Fibroblast of lung (primary cell): ENCODE data around the gene SLC38A10. TPM values are rescaled to one million over a fixed set of nuclear protein-coding genes. Genes with fewer than 3 reads are reported as not detected.

Source experiments
- DNase-seq, 2 donors: peaks; one replicate each; pipeline versions ENCODE4 v3.0.0 to v3.0.0-alpha.2; 2010; ENCODE audit warnings: low read depth in 2 of 2
- H2AFZ ChIP-seq: 2 replicates; pipeline ENCODE4 v1.5.1; 2012; ENCODE audit warnings: low read length, control low read depth, inconsistent platforms
- H3K27ac ChIP-seq: 2 replicates; pipeline ENCODE4 v1.5.1; 2011; ENCODE audit warnings: low read length, control low read depth; ENCODE audit not compliant: insufficient read depth
- H3K27me3 ChIP-seq: 2 replicates; pipeline ENCODE4 v1.5.1; 2011; ENCODE audit warnings: mild to moderate bottlenecking, low read length; ENCODE audit not compliant: control insufficient read depth, insufficient read depth
- H3K36me3 ChIP-seq: 2 replicates; pipeline ENCODE4 v1.5.1; 2011; ENCODE audit warnings: low read length; ENCODE audit not compliant: control insufficient read depth, insufficient read depth
- H3K4me1 ChIP-seq: 2 replicates; pipeline ENCODE4 v1.5.1; 2011; ENCODE audit warnings: low read length; ENCODE audit not compliant: control insufficient read depth, insufficient read depth; ENCODE audit errors: extremely low read depth
- H3K4me2 ChIP-seq: 2 replicates; pipeline ENCODE4 v1.5.1; 2011; ENCODE audit warnings: low read length, control low read depth; ENCODE audit not compliant: insufficient read depth; ENCODE audit errors: extremely low read depth
- H3K4me3 ChIP-seq, 4 experiments: fragments of 200-600 bp in 1 of 4; sonication (generic) in 1 of 4; replicated peaks in 1 of 4; 2 replicates each; pipeline ENCODE4 v1.5.1; 2011 to 2016; ENCODE audit warnings: low read length in 4 of 4, low read depth in 3 of 4, mild to moderate bottlenecking in 3 of 4, control low read depth in 2 of 4, inconsistent platforms in 1 of 4, mixed read lengths in 1 of 4; ENCODE audit not compliant: insufficient read depth in 1 of 4; ENCODE audit errors: control extremely low read depth in 1 of 4
- H3K79me2 ChIP-seq: 2 replicates; pipeline ENCODE4 v1.5.1; 2012; ENCODE audit warnings: mild to moderate bottlenecking, low read length, inconsistent platforms; ENCODE audit not compliant: control insufficient read depth, insufficient read depth
- H3K9ac ChIP-seq: 2 replicates; pipeline ENCODE4 v1.5.1; 2011; ENCODE audit warnings: mild to moderate bottlenecking, low read length, control low read depth; ENCODE audit not compliant: insufficient read depth
- H3K9me3 ChIP-seq: 2 replicates; pipeline ENCODE4 v1.5.1; 2012; ENCODE audit warnings: low read depth, low read length; ENCODE audit not compliant: control insufficient read depth, insufficient read depth
- H4K20me1 ChIP-seq: 2 replicates; pipeline ENCODE4 v1.5.1; 2011; ENCODE audit warnings: low read length; ENCODE audit not compliant: control insufficient read depth, insufficient read depth; ENCODE audit errors: extremely low read depth
- EZH2 ChIP-seq: IDR thresholded peaks from 2 replicates; pipeline ENCODE4 v1.5.1; 2012; ENCODE audit warnings: low read length, control low read depth, mild to moderate bottlenecking; ENCODE audit errors: missing control alignments
- polyA plus RNA-seq, 2 donors: library from polyadenylated mRNA; depleted of rRNA in 1 of 2; stranded (reverse) in 1 of 2; unstranded in 1 of 2; fragments of >200 nt; gene quantifications; 2 replicates each; pipeline ENCODE4 v1.2.1, GENCODE V29; 2011 to 2012; ENCODE audit warnings: missing spikeins in 1 of 2
- total RNA-seq: library from RNA; depleted of rRNA; stranded (reverse); fragments of >200 nt; gene quantifications from 2 replicates; pipeline ENCODE4 v1.2.1, GENCODE V29; 2014
- TF ChIP-seq, protein P1 (sequence below), 2 donors: IDR thresholded peaks in 1 of 2; conservative IDR thresholded peaks in 1 of 2; 1 replicate in 1 of 2; 2 replicates in 1 of 2; pipeline ENCODE4 v1.5.1; 2011 to 2012; ENCODE audit warnings: low read length in 2 of 2, control low read depth in 1 of 2, inconsistent platforms in 1 of 2, low read depth in 1 of 2, mild to moderate bottlenecking in 1 of 2

Gene SLC38A10
- total and polyA plus RNA-seq, 2 donors (not counting 1 experiment from before 2014, with no cell fraction given) = 23.6 to 53.2 TPM

DNA sequence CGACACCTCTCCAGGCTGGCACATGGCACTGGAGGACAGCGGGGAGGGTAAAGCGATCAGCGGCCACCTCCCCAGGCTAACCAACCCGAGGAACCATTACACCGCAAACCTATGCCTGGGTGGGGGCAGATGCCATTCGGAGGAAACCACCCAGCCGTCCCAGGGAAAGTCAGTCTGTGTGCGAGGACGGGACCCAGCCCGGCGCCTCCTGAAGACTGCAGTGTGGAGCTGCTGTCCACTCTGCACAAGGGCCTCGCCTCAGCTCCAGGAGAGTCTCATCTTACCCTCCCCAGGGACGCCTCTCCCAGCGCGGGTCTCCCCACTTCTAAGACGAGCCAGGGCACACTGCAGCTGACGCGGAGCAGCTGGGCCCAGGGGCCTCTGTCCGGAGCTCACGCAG lies 8.0 kb downstream of the SLC38A10 start:
- H3K4me2 ChIP-seq = no peak overlapping the region
- no peak for DNase-seq
- H3K79me2 ChIP-seq = peaks cover 31% of the 10 kb centered on the region
- H3K9me3 ChIP-seq = no peaks in the 10 kb centered on the region
- no peaks in the 10 kb centered on the region for H3K4me1 ChIP-seq
- H3K36me3 ChIP-seq = peaks cover 8% of the 10 kb centered on the region
- no peak overlapping the region for H3K4me3 ChIP-seq
- no peak overlapping the region for H2AFZ ChIP-seq
- H3K9ac ChIP-seq = no peak overlapping the region
- no peak overlapping the region for H3K27ac ChIP-seq
- H3K27me3 ChIP-seq = no peaks in the 10 kb centered on the region
- no peaks in the 10 kb centered on the region for H4K20me1 ChIP-seq
- TF ChIP-seq EZH2 = no peak
- TF ChIP-seq, protein P1, sequence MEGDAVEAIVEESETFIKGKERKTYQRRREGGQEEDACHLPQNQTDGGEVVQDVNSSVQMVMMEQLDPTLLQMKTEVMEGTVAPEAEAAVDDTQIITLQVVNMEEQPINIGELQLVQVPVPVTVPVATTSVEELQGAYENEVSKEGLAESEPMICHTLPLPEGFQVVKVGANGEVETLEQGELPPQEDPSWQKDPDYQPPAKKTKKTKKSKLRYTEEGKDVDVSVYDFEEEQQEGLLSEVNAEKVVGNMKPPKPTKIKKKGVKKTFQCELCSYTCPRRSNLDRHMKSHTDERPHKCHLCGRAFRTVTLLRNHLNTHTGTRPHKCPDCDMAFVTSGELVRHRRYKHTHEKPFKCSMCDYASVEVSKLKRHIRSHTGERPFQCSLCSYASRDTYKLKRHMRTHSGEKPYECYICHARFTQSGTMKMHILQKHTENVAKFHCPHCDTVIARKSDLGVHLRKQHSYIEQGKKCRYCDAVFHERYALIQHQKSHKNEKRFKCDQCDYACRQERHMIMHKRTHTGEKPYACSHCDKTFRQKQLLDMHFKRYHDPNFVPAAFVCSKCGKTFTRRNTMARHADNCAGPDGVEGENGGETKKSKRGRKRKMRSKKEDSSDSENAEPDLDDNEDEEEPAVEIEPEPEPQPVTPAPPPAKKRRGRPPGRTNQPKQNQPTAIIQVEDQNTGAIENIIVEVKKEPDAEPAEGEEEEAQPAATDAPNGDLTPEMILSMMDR (conservative IDR thresholded peaks at IDR 0.05 in 1 of 2, IDR thresholded peaks at IDR 0.05 in 1 of 2; ENCODE audit: low read depth in 1 of 2, low read length in 2 of 2) = no peak

DNA sequence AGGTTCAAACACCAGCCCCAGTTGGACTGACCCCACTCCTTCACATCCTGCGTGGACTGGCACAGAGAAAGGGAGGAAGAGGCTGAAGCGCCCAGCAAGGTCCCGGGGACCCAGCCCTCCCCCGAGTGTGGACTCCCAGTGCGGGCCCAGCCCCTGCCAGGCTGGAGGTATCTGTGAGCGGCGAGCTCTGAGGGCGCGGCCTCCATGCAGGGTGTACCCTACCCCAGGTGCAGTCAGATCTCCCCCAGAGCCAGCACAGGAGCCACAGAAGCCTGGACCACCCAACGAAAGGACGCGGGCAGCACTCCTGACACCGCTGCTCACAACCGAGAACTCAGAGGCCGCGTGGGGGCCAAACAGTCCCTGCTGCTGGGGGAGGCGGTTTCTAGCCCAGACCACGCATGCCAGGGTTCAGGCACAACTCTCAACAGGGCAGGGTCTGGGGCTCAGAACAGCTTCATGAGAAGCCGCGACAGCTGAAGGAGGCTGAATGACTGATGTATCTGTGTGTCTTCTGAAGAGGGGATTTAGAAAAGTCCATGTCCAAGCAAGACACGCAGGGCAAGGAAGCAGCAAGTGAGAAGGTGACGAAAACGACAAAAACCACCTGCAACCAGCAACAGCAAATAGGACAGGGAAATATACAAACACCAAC lies 8.5 kb downstream of the SLC38A10 start:
- DNase-seq = no peak
- H3K4me3 ChIP-seq = no peak overlapping the region
- H3K4me2 ChIP-seq = no peak overlapping the region
- no peaks in the 10 kb centered on the region for H3K4me1 ChIP-seq
- H3K27ac ChIP-seq = no peak overlapping the region
- H3K79me2 ChIP-seq = peaks cover 28% of the 10 kb centered on the region
- H3K9ac ChIP-seq = no peak overlapping the region
- H2AFZ ChIP-seq = no peak overlapping the region
- H3K9me3 ChIP-seq = no peaks in the 10 kb centered on the region
- TF ChIP-seq EZH2 = no peak
- TF ChIP-seq, protein P1 (conservative IDR thresholded peaks at IDR 0.05 in 1 of 2, IDR thresholded peaks at IDR 0.05 in 1 of 2; ENCODE audit: low read depth in 1 of 2, low read length in 2 of 2) = no peak
- no peaks in the 10 kb centered on the region for H4K20me1 ChIP-seq
- H3K36me3 ChIP-seq = peaks cover 12% of the 10 kb centered on the region
- H3K27me3 ChIP-seq = no peaks in the 10 kb centered on the region

DNA sequence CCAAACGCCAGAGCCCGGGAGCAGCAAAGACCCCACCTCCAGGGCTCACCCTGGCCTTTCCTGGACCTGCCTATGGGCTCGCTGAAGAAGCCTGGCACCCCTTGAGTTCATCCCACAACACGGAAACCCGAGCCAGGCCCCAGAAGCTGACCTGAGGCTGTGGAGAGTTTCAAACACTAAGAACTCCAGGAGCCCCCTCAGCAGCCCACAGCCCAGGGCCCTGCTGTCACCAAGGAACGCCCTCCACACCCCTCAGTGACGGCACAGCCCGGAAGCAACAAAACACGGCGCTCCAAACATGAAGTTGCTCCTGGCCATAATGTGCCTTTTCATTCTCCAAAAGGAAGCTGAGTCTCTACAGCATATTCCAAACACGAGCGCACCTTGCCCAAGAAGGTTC lies 9.2 kb downstream of the SLC38A10 start:
- H3K4me3 ChIP-seq = no peak overlapping the region
- H3K79me2 ChIP-seq = peaks cover 22% of the 10 kb centered on the region
- H3K9me3 ChIP-seq = no peaks in the 10 kb centered on the region
- DNase-seq = no peak
- H3K4me2 ChIP-seq = no peak overlapping the region
- no peaks in the 10 kb centered on the region for H3K27me3 ChIP-seq
- peak overlapping the region; percentile 59 for H3K27ac ChIP-seq
- H3K4me1 ChIP-seq = no peaks in the 10 kb centered on the region
- peaks cover 12% of the 10 kb centered on the region for H3K36me3 ChIP-seq
- H4K20me1 ChIP-seq = no peaks in the 10 kb centered on the region
- H2AFZ ChIP-seq = no peak overlapping the region
- H3K9ac ChIP-seq = peak overlapping the region; percentile 61
- TF ChIP-seq EZH2 = no peak
- TF ChIP-seq, protein P1 (conservative IDR thresholded peaks at IDR 0.05 in 1 of 2, IDR thresholded peaks at IDR 0.05 in 1 of 2; ENCODE audit: low read depth in 1 of 2, low read length in 2 of 2) = no peak
